Activated naive CD8-positive, alpha-beta T cell treated with anti-CD3 and anti-CD28 coated beads, Interleukin-2, amount 50 U/mL, for 16 hours (primary cell): ENCODE data around the gene TTC24.
"Not testable (repeated sequence)": the region's sequence is repeated elsewhere in the genome, so short reads cannot be mapped to it uniquely, and the experiment has no call there.

Experiments used
- DNase-seq: peaks from one replicate; pipeline ENCODE4 v3.0.0-alpha.2; 2020; ENCODE audit warnings: low read depth, low spot score

Gene TTC24

GRCh38 chr1:156608036-156608674, 28.6 kb downstream of the TTC24 start:
- no peak for DNase-seq

GRCh38 chr1:156608981-156609380, 29.5 kb downstream of the TTC24 start:
- DNase-seq = no peak

- not testable (repeated sequence) for DNase-seq
Observed at GRCh38 chr1:156610072-156610471, 30.5 kb downstream of the TTC24 start.

GRCh38 chr1:156612666-156613065, 33.1 kb downstream of the TTC24 start:
- DNase-seq = no peak

GRCh38 chr1:156615946-156616345, 36.4 kb downstream of the TTC24 start:
- no peak for DNase-seq

GRCh38 chr1:156616463-156616862, 36.9 kb downstream of the TTC24 start:
- DNase-seq = no peak

- no peak for DNase-seq
Observed at GRCh38 chr1:156618853-156619581, 39.5 kb downstream of the TTC24 start, which contains the start of gene HAPLN2. Gene HAPLN2 (plus strand): TSS chr1:156619415. CDS start chr1:156623491, 4,076 bp downstream.

- no peak for DNase-seq
Observed at GRCh38 chr1:156619582-156619955, 40.0 kb downstream of the TTC24 start.

- no peak for DNase-seq
Observed at GRCh38 chr1:156622581-156623297, 43.2 kb downstream of the TTC24 start.

- no peak for DNase-seq
Observed at GRCh38 chr1:156623946-156624813, 44.7 kb downstream of the TTC24 start.

- no peak for DNase-seq
Observed at GRCh38 chr1:156624814-156625435, 45.4 kb downstream of the TTC24 start.

GRCh38 chr1:156625436-156626078, 46.0 kb downstream of the TTC24 start:
- DNase-seq = peak; percentile 39

- no peak for DNase-seq
Observed at GRCh38 chr1:156626079-156626438, 46.5 kb downstream of the TTC24 start.

GRCh38 chr1:156627313-156627880, 47.9 kb downstream of the TTC24 start:
- no peak for DNase-seq

- DNase-seq = no peak
Observed at GRCh38 chr1:156629823-156630449, 50.4 kb downstream of the TTC24 start.

GRCh38 chr1:156631152-156631551, 51.6 kb downstream of the TTC24 start:
- not testable (repeated sequence) for DNase-seq

GRCh38 chr1:156632355-156632754, 52.8 kb downstream of the TTC24 start:
- no peak for DNase-seq
